GM12878 (cell line): ENCODE results near the gene SLC25A45. TPM values are rescaled to one million over a fixed set of nuclear protein-coding genes. Genes with fewer than 3 reads are reported as not detected.

ENCODE experiments used
- ATAC-seq: fragments of 200-7000 bp; cut with Tn5 transposase; 3 replicates; pipeline ENCODE4 v1.9.1; 2020; ENCODE audit warnings: mild to moderate bottlenecking, moderate library complexity
- BruUV-seq: library from RNA; stranded (reverse); fragments of 400-500 nt; replicated peaks from 2 replicates; lab custom pipeline; 2021; lab: Mats Ljungman, UMichigan
- CTCF ChIA-PET: fragments of 300-600 bp; sonication (Branson Sonifier 250); formaldehyde crosslinking; extraction: SDS; loops from one replicate; lab custom pipeline; 2021; ENCODE audit warnings: inconsistent platforms; lab: Yijun Ruan, JAX
- POLR2A ChIA-PET: fragments of 350-600 bp; formaldehyde crosslinking; extraction: SDS; loops from one replicate; lab custom pipeline; 2021; ENCODE audit warnings: inconsistent platforms; lab: Charles Lee
- RAD21 ChIA-PET: fragments of 300-600 bp; sonication (Branson Sonifier 250); formaldehyde crosslinking; loops from one replicate; lab custom pipeline; 2023; ENCODE audit warnings: antibody characterized with exemption; ENCODE audit not compliant: unreplicated experiment; lab: Charles Lee
- SMC1A ChIA-PET: fragments of 300-600 bp; sonication (Branson Sonifier 250); formaldehyde crosslinking; loops from one replicate; lab custom pipeline; 2023; ENCODE audit not compliant: unreplicated experiment, uncharacterized antibody; lab: Charles Lee
- DNase-seq: peaks from one replicate; pipeline ENCODE4 v3.0.0-alpha.2; 2011; ENCODE audit warnings: low read depth, low spot score
- FAIRE-seq: peaks from 3 replicates; lab custom pipeline; 2011; peaks lifted over from hg19 to GRCh38; lab: Jason Lieb, UNC
- H2AFZ ChIP-seq: 2 replicates; pipeline ENCODE4 v1.6.0; 2011; ENCODE audit warnings: low read depth, low read length, control low read depth; ENCODE audit not compliant: control insufficient read depth
- H3K27ac ChIP-seq: 2 replicates; pipeline ENCODE4 v1.5.1; 2011; ENCODE audit warnings: control low read depth; ENCODE audit not compliant: control insufficient read depth, insufficient read depth
- H3K27me3 ChIP-seq, 2 experiments: replicated peaks in 1 of 2; 2 replicates each; pipeline versions ENCODE4 v1.6.0 to v1.6.1; 2011; ENCODE audit warnings: low read length in 1 of 2; ENCODE audit not compliant: control insufficient read depth in 2 of 2, insufficient read depth in 2 of 2
- H3K36me3 ChIP-seq, 2 experiments: 2 replicates each; pipeline ENCODE4 v1.5.1; 2011; ENCODE audit warnings: low read length in 1 of 2; ENCODE audit not compliant: control insufficient read depth in 2 of 2, insufficient read depth in 2 of 2
- H3K4me1 ChIP-seq: 2 replicates; pipeline ENCODE4 v1.6.1; 2011; ENCODE audit warnings: mild to moderate bottlenecking, low read length, moderate library complexity, mixed read lengths; ENCODE audit not compliant: control insufficient read depth, insufficient read depth
- H3K4me2 ChIP-seq: 2 replicates; pipeline ENCODE4 v1.6.0; 2011; ENCODE audit warnings: control low read depth; ENCODE audit not compliant: control insufficient read depth, insufficient read depth
- H3K4me3 ChIP-seq: fragments of 200-600 bp; sonication (generic); 2 replicates; pipeline ENCODE4 v1.5.1; 2016
- H3K79me2 ChIP-seq: 2 replicates; pipeline ENCODE4 v1.6.0; 2011; ENCODE audit warnings: low read length; ENCODE audit not compliant: control insufficient read depth, insufficient read depth
- H3K9ac ChIP-seq: 2 replicates; pipeline ENCODE4 v1.8.0; 2011; ENCODE audit warnings: low read length, control low read depth, mixed read lengths; ENCODE audit not compliant: control insufficient read depth, insufficient read depth
- H3K9me3 ChIP-seq: replicated peaks from 3 replicates; pipeline ENCODE4 v1.5.1; 2011; ENCODE audit warnings: mild to moderate bottlenecking, low read length; ENCODE audit not compliant: control insufficient read depth, insufficient read depth
- H4K20me1 ChIP-seq: 2 replicates; pipeline ENCODE4 v1.6.0; 2011; ENCODE audit not compliant: control insufficient read depth, insufficient read depth
- BHLHE40 ChIP-seq, 2 experiments: fragments of 450-650 bp in 1 of 2; IDR thresholded peaks; 2 replicates each; pipeline ENCODE4 v1.6.1; 2011 to 2017; ENCODE audit warnings: low read depth in 2 of 2, borderline replicate concordance in 1 of 2, improper control_type of control experiment in 1 of 2, low read length in 1 of 2, mild to moderate bottlenecking in 1 of 2
- CREM ChIP-seq: IDR thresholded peaks from 2 replicates; pipeline ENCODE4 v1.6.1; 2014; ENCODE audit warnings: antibody characterized with exemption, low read depth
- FOXM1 ChIP-seq: IDR thresholded peaks from 2 replicates; pipeline ENCODE4 v1.6.1; 2012; ENCODE audit warnings: low read depth, mild to moderate bottlenecking, inconsistent platforms, low read length, moderate library complexity
- IKZF1 ChIP-seq: fragments of 450-650 bp; conservative IDR thresholded peaks from 2 replicates; pipeline ENCODE4 v1.6.1; 2017; ENCODE audit warnings: antibody characterized with exemption, mild to moderate bottlenecking
- MEF2B ChIP-seq: fragments of 450-650 bp; IDR thresholded peaks from 2 replicates; pipeline ENCODE4 v1.6.1; 2018; ENCODE audit warnings: mild to moderate bottlenecking, moderate library complexity; ENCODE audit not compliant: partially characterized antibody, poor library complexity, severe bottlenecking
- PML ChIP-seq: IDR thresholded peaks from 2 replicates; pipeline ENCODE4 v1.6.1; 2012; ENCODE audit warnings: low read length, inconsistent platforms
- PRDM15 ChIP-seq: fragments of 450-650 bp; formaldehyde crosslinking; IDR thresholded peaks from 2 replicates; pipeline ENCODE4 v1.4.0; 2020; ENCODE audit warnings: mild to moderate bottlenecking, moderate library complexity
- RAD21 ChIP-seq: IDR thresholded peaks from 2 replicates; pipeline ENCODE4 v1.6.1; 2011; ENCODE audit warnings: mild to moderate bottlenecking, low read depth, low read length, moderate library complexity; ENCODE audit not compliant: insufficient read depth
- SUZ12 ChIP-seq: fragments of 200-600 bp; sonication (generic); IDR thresholded peaks from one replicate; pipeline ENCODE4 v1.6.1; 2018; ENCODE audit warnings: antibody characterized with exemption, mild to moderate bottlenecking; ENCODE audit not compliant: unreplicated experiment
- TCF12 ChIP-seq: IDR thresholded peaks from 2 replicates; pipeline ENCODE4 v1.6.1; 2011; ENCODE audit warnings: low read depth, mild to moderate bottlenecking, low read length
- ZNF24 ChIP-seq: fragments of 450-650 bp; IDR thresholded peaks from 2 replicates; pipeline ENCODE4 v1.6.1; 2017; ENCODE audit warnings: antibody characterized with exemption, mild to moderate bottlenecking
- ZSCAN29 ChIP-seq: fragments of 450-650 bp; IDR thresholded peaks from 2 replicates; pipeline ENCODE4 v1.6.1; 2017; ENCODE audit warnings: mild to moderate bottlenecking, moderate library complexity
- WGBS: methylation state at CpG from one replicate; pipeline ENCODE4 v1.1.6; 2016; ENCODE audit warnings: low lambda C conversion rate; ENCODE audit not compliant: insufficient replicate concordance, insufficient coverage; ENCODE audit errors: missing lambda C conversion rate; 5-methylcytosine and 5-hydroxymethylcytosine counted together
- in situ Hi-C: fragments of 300-500 bp; cut with MboI; formaldehyde crosslinking; loops from 9 replicates; pipeline ENCODE4 v1.14.3; 2018; ENCODE audit warnings: mixed read lengths
- intact Hi-C: fragments of 100-400 bp; cut with micrococcal nuclease; formaldehyde crosslinking; loops from one replicate; pipeline ENCODE4 v1.14.2; 2022; ENCODE audit not compliant: unreplicated experiment
- polyA plus RNA-seq, 11 experiments: library from polyadenylated mRNA; depleted of rRNA in 4 of 11; unstranded in 6 of 11; stranded (reverse) in 5 of 11; fragments of >200 nt; fragmentation: Nextera tagmentation in 4 of 11; fragmentation: Illumina TruSeq in 1 of 11; extraction: Ambion mirVana in 4 of 11; extraction: Trizol in 1 of 11; gene quantifications; 1 replicate in 1 of 11; 2 replicates in 10 of 11; pipeline versions ENCODE4 v1.2.1 to v1.2.3, GENCODE V29; 2011 to 2016; ENCODE audit warnings: inconsistent platforms in 2 of 11, missing spikeins in 2 of 11, low read depth in 1 of 11
- total RNA-seq, 4 experiments: library from RNA; depleted of rRNA in 3 of 4; stranded (reverse); fragments of >200 nt in 3 of 4; fragmentation: Illumina TruSeq in 1 of 4; extraction: Trizol in 1 of 4; gene quantifications; 2 replicates each; pipeline versions ENCODE4 v1.2.1 to v1.2.3, GENCODE V29; 2013 to 2021
- TF ChIP-seq, protein P1 (sequence below): IDR thresholded peaks from 2 replicates; pipeline ENCODE4 v1.6.1; 2011; ENCODE audit warnings: borderline replicate concordance, low read depth, mild to moderate bottlenecking, moderate library complexity, low read length; ENCODE audit not compliant: insufficient read depth, poor library complexity, severe bottlenecking

SLC25A45 gene
- total and polyA plus RNA-seq, 10 of the 15 experiments (the other 5 are each of a cell fraction or from before 2014, with no cell fraction given): 4.1 to 35.2 (median 20.3) TPM

GRCh38 chr11:65351511-65351910 is 30.9 kb downstream of the SLC25A45 start:
- H3K4me2 ChIP-seq: no peak overlapping the region
- ATAC-seq (no peak), DNase-seq (no peak), FAIRE-seq (no peak)
- TF ChIP-seq ZNF24 (no peak), SUZ12 (no peak), ZSCAN29 (no peak), BHLHE40 (IDR thresholded peaks at IDR 0.05; ENCODE audit: borderline replicate concordance in 1 of 2, low read depth in 2 of 2, low read length in 1 of 2) (no peak), PRDM15 (CRISPR knock-in tag) (no peak), CREM (no peak), RAD21 (no peak), FOXM1 (no peak), PML (no peak), TCF12 (no peak), MEF2B (no peak), IKZF1 (no peak)
- TF ChIP-seq, protein P1, sequence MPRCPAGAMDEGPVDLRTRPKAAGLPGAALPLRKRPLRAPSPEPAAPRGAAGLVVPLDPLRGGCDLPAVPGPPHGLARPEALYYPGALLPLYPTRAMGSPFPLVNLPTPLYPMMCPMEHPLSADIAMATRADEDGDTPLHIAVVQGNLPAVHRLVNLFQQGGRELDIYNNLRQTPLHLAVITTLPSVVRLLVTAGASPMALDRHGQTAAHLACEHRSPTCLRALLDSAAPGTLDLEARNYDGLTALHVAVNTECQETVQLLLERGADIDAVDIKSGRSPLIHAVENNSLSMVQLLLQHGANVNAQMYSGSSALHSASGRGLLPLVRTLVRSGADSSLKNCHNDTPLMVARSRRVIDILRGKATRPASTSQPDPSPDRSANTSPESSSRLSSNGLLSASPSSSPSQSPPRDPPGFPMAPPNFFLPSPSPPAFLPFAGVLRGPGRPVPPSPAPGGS: no peak
- WGBS: 100% methylated on average over 2 of the region's 2 CpGs
- H3K27me3 ChIP-seq: no peaks in the 10 kb centered on the region
- no peaks in the 10 kb centered on the region for H4K20me1 ChIP-seq
- ChIA-PET CTCF (interaction anchor here (0.9 to 4.3 kb wide), 7 partner anchors 9 to 137 kb away, joined by 3 to 27 read pairs (median 6); partner anchors contain the start of gene CDC42EP2), POLR2A (interaction anchor here (0.5 to 1.8 kb wide), 5 partner anchors 12 to 56 kb away, joined by 3 to 8 read pairs (median 3); partner anchors contain the start of gene DPF2), RAD21 (interaction anchor here (2.5 kb wide), 1 partner anchor 17 kb away, joined by 9 read pairs; the partner anchor contains the start of gene DPF2), SMC1A (interaction anchor here (1.0 to 2.3 kb wide), 5 partner anchors 18 to 141 kb away, joined by 3 to 8 read pairs (median 4); partner anchors contain the start of gene DPF2)
- no peak overlapping the region for H3K9ac ChIP-seq
- no peaks in the 10 kb centered on the region for H3K79me2 ChIP-seq
- intact Hi-C loops (no loop called here), in situ Hi-C loops (no loop called here)
- H3K4me1 ChIP-seq: peaks cover 4% of the 10 kb centered on the region
- no peak overlapping the region for H3K27ac ChIP-seq
- no peaks in the 10 kb centered on the region for H3K9me3 ChIP-seq
- no TSS peak for BruUV-seq
- H2AFZ ChIP-seq: no peak overlapping the region
- no peak overlapping the region for H3K4me3 ChIP-seq
- H3K36me3 ChIP-seq: peaks cover 18 to 23% of the 10 kb centered on the region in 2 experiments
